Keratinocyte (primary cell): Measurements from ENCODE around the gene ALDH1A3.

ENCODE experiments used
- CTCF ChIP-seq, 3 experiments: IDR thresholded peaks in 1 of 3; conservative IDR thresholded peaks in 1 of 3; optimal IDR thresholded peaks in 1 of 3; 2 replicates in 2 of 3; 3 replicates in 1 of 3; pipeline versions ENCODE3 to v1.5.1; 2011; ENCODE audit warnings: low read length in 3 of 3, mild to moderate bottlenecking in 3 of 3, moderate library complexity in 2 of 3, control low read depth in 1 of 3, inconsistent platforms in 1 of 3; ENCODE audit not compliant: insufficient read depth in 2 of 3; ENCODE audit errors: extremely low read depth in 1 of 3
- EZH2 ChIP-seq: IDR thresholded peaks from one replicate; pipeline ENCODE4 v1.6.1; 2012; ENCODE audit warnings: inconsistent platforms, mild to moderate bottlenecking, low read length, moderate library complexity

- TF ChIP-seq CTCF (optimal IDR thresholded peaks at IDR 0.05 in 1 of 3, IDR thresholded peaks at IDR 0.05 in 1 of 3, conservative IDR thresholded peaks at IDR 0.05 in 1 of 3; ENCODE audit: extremely low read depth in 1 of 3, insufficient read depth in 2 of 3, low read length in 3 of 3): no peak
- no peak for TF ChIP-seq EZH2
These were observed 13.0 kb upstream of the ALDH1A3 start for GRCh38 chr15:100866386-100867330.
